T-helper 17 cell (primary cell): ENCODE data around the gene ZNF22. TPM values are rescaled to one million over a fixed set of nuclear protein-coding genes. Genes with fewer than 3 reads are reported as not detected.
A peak's percentile ranks its signal among the peaks of the same experiment; 100 is the strongest.

Experiments
- ATAC-seq: fragments of 150-1000 bp; cut with Tn5 transposase; 2 replicates; pipeline ENCODE4 v1.10.0; 2021; ENCODE audit warnings: mild to moderate bottlenecking, moderate library complexity
- DNase-seq, 3 donors: peaks; one replicate each; pipeline versions ENCODE4 v3.0.0 to v3.0.0-alpha.2; 2020 to 2021
- H3K9me3 ChIP-seq: one replicate; pipeline ENCODE4 v1.7.0; 2013; ENCODE audit warnings: low read length, mild to moderate bottlenecking; ENCODE audit not compliant: control insufficient read depth, poor library complexity, severe bottlenecking
- H3K27ac Mint-ChIP-seq: one replicate; pipeline ENCODE4 v1.8.0; 2022; ENCODE audit warnings: mild to moderate bottlenecking, moderate library complexity, mixed read lengths
- H3K27me3 Mint-ChIP-seq: one replicate; pipeline ENCODE4 v1.8.0; 2022; ENCODE audit warnings: mixed read lengths
- H3K36me3 Mint-ChIP-seq: one replicate; pipeline ENCODE4 v1.8.0; 2022; ENCODE audit warnings: low read depth, mixed read lengths
- H3K4me1 Mint-ChIP-seq: one replicate; pipeline ENCODE4 v1.8.0; 2022; ENCODE audit warnings: mild to moderate bottlenecking, mixed read lengths
- H3K4me3 Mint-ChIP-seq: one replicate; pipeline ENCODE4 v1.8.0; 2022; ENCODE audit warnings: mild to moderate bottlenecking, moderate library complexity, mixed read lengths
- total RNA-seq, 4 donors: library from RNA in 2 of 4; stranded (reverse) in 2 of 4; gene quantifications; one replicate each; pipeline ENCODE4 v1.2.3 and lab custom pipeline; 2022 to 2026

ZNF22 gene
- total RNA-seq, 2 donors from 2014 or later: 12.1 to 12.5 TPM

DNA sequence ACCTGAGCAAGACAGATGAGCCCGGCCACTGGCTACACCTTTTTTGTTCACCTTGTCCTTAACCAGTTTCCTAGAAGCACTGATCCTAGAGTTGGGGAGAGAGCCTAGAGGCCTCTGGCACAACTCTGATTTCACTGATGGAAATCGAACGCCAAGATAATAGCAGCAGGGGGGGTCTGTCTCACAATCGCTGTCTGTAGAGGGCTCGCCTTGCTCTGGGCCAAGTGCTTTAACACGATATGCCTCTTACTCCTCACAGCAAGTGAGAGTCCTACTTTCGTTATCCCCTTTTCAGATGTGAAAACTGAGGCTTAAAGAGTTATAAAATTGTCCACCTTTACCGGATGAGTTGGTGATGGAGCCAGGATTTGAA is 40.6 kb upstream of the ZNF22 start:
- ATAC-seq: no peak
- no peaks in the 10 kb centered on the region for H3K9me3 ChIP-seq
- Mint-ChIP-seq H3K27ac (no peak overlapping the region), H3K4me3 (peak overlapping the region; percentile 86), H3K36me3 (peaks cover 5% of the 10 kb centered on the region), H3K4me1 (peaks cover 11% of the 10 kb centered on the region), H3K27me3 (no peaks in the 10 kb centered on the region)
- DNase-seq: no peak

DNA sequence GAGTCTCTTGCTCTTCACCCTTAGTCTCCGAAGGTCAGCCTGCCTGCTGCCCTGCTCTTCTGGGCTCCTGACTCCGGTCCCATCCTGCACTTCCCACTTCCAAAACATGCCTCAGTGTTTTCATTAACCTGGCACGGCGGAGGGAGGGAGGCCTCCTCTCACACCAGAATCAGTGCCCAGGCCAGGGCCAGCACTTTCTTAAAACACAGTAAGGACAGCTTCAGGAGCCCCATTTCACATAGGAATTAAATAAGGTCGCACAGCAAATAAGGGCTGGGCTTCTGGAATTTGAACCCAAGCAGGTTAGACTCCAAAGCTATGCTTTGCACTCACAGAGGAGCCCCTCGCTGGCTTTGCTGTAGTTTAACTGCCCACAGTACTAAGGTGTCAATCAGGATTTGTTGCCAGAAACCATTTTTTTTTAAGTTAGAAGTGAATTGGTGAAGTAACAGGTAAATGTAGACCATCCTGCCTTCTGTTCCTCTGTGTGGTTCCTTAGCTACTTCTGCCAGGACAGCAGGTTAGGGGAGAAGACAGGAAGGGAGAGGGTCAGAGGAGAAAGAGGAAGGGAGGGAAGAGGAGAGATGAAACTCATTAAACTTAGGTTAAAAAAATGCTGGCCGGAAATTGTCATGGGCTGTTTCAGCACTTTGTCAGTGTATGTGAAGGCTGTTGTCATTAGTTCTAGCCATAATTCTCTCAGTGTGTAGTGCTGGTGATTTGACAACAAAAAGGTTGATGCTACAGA is 40.1 kb upstream of the ZNF22 start:
- Mint-ChIP-seq H3K4me3 (peak overlapping the region; percentile 86), H3K36me3 (peaks cover 5% of the 10 kb centered on the region), H3K27me3 (no peaks in the 10 kb centered on the region), H3K4me1 (peaks cover 11% of the 10 kb centered on the region), H3K27ac (no peak overlapping the region)
- no peak for ATAC-seq
- no peaks in the 10 kb centered on the region for H3K9me3 ChIP-seq
- no peak for DNase-seq

DNA sequence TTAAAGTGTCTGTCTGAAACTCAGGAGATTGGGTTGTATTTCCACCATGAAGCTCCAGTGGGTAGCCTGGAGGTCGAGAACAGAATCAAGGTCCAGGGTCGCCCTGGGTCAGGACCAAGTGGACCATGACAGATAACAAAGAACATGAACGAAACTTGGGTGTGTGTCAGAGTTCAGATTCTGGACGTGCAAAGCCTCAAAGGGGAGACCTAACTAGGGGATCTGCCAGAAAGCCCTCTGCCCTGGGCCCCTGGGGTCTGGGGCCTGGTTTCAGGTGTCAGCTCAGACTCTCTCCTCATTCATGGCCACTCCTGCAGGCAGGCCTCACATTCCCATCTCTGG is 39.5 kb upstream of the ZNF22 start:
- Mint-ChIP-seq H3K4me3 (no peak overlapping the region), H3K27ac (no peak overlapping the region), H3K36me3 (peaks cover 2% of the 10 kb centered on the region), H3K27me3 (no peaks in the 10 kb centered on the region), H3K4me1 (peaks cover 11% of the 10 kb centered on the region)
- ATAC-seq: no peak
- no peak for DNase-seq
- no peaks in the 10 kb centered on the region for H3K9me3 ChIP-seq

DNA sequence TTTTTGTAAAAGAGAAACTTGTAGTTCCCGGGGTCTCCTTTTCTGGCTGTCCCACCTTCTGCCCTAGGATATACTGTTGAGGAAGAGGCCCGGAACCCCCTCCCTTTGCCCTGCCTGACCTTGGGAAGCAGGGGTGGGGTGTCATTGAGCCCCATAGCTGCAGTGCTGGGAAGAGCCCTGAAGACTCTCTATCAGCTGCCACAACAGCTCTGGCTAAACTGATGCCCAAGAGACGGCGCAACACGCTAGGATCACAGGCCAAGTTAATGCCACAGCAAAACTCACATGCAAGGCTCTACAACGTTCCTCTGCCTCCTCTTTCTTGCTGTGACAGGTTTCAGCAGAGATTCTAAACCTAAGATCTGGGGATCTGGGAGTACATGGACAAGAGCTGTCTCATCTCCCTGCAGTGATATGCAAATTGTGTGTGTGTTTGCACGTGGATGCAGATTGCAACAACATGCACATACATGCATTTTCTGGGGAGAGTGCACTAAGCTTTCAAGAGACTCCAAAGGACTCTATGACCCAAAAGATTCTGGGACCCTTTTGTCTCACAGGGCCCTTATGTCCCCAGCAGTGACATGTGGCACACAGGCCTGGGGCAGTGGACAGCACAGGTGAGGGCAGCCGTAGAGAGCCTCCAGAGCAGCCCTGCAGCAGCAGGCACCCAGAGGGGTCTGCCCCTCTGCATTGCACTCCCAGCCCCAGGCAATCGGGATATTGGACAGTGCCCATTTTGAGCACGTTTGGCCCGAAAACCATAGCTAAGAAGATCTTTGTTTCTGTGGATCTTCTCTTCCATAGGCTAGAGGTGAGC is 38.6 kb upstream of the ZNF22 start:
- Mint-ChIP-seq H3K4me3 (no peak overlapping the region), H3K27me3 (no peaks in the 10 kb centered on the region), H3K4me1 (peaks cover 11% of the 10 kb centered on the region), H3K27ac (no peak overlapping the region), H3K36me3 (no peaks in the 10 kb centered on the region)
- no peaks in the 10 kb centered on the region for H3K9me3 ChIP-seq
- DNase-seq (no peak), ATAC-seq (no peak)

DNA sequence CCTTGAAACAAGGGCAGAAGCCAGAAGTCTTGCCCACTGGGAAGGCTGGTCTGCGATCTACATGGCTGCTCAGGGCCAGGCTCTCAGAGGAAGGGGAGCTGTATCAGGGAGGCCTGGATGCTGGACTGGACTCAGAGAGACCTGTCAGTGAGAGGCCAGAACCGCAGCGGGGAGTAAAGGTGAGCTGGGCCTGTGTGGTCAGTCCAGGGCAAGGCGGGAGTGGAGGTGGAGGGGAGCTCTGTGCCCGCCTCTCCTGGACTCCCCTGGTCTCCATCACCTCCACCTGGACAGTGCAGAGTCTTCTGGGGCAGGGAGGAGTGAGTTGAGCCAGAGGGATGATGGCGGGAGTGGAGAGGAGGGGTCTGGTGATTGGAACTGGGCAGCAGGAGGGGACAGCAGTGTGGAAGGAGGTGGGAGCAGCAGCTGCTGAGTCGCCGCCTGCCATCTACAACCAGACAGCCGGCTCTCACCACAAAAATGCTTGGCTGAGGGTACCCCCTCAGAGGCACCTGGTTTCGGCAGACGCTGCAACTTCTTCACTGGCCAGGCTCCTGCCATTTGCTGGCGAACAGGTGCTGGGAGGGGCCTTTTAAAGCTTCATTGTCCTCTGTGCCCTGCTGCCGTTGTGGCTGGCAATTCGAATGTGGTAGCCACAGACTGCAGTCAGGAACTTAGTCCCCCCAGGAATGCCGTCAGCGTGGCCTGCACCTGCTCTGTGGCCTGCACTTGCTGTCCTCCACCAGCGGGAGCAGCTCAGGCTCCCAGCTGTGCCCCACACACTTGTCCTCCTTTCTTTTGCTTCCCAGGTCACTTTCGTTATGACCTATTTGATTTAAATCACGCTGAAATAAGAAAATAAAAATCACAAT is 37.6 kb upstream of the ZNF22 start:
- Mint-ChIP-seq H3K36me3 (no peaks in the 10 kb centered on the region), H3K4me1 (peaks cover 15% of the 10 kb centered on the region), H3K27ac (no peak overlapping the region), H3K4me3 (no peak overlapping the region), H3K27me3 (no peaks in the 10 kb centered on the region)
- DNase-seq (no peak), ATAC-seq (no peak)
- no peaks in the 10 kb centered on the region for H3K9me3 ChIP-seq

DNA sequence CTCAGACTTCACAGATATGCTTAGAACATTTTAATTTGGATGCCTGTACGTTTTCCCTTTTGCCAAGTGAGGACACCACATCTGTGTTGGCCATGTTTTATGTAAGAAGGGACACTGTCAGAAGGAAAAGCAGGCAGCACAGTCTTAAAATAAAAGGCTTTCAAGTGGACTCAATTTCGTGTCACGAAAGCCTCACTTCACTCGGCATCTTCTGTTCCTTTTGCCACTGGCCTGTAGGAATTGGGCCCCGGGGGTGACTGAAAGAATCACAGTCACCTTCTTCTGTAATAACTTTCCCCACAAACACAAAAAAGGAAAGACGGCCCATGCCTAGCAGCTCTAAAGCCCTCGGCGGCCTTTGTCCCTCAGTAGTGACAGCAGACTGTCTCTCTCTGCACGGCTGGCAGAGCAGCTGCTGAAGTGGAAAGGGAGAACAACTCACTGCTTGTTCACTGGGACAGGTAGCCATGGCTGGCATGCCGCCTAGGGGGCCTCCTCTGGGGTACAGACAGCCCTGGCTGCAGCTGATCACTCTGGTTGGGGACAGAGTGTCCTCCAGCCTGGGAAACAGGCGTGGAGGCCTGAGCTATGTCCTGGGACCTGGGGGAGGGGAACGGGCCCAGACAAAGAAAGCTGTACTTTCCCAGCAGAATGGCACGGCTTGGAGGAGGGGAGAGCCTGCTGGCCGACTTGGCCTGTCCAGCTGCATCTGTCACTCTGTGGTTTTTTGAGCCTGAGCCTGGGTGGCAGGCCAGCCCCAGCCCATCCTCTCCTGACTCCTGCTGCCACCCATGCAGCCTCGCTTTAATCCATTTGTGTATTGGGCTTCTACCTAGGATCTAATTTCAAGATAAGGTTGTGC is 36.7 kb upstream of the ZNF22 start:
- ATAC-seq (no peak), DNase-seq (no peak)
- Mint-ChIP-seq H3K4me1 (peaks cover 17% of the 10 kb centered on the region), H3K4me3 (no peak overlapping the region), H3K27me3 (no peaks in the 10 kb centered on the region), H3K27ac (no peak overlapping the region), H3K36me3 (no peaks in the 10 kb centered on the region)
- H3K9me3 ChIP-seq: no peaks in the 10 kb centered on the region

DNA sequence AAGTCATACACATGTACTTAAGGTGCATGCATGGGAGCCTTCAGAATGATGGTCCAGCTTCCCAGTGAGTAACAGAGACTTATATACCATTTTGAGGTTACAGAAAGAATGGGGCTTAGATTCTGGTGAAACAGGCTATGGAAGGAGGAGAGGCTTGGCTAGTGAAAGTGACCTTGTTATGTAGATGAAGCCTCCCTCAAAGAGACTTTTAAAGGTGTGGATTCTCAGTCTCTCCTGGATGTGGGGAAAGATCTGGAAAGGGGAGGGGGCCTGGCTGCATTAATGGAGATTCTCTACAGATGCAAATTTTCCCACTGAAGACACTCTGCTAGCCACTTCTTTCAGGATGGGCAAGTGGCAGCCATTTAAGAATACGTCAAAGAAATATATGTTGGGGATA is 35.6 kb upstream of the ZNF22 start:
- Mint-ChIP-seq H3K4me1 (peaks cover 22% of the 10 kb centered on the region), H3K27ac (no peak overlapping the region), H3K27me3 (no peaks in the 10 kb centered on the region), H3K36me3 (no peaks in the 10 kb centered on the region), H3K4me3 (no peak overlapping the region)
- ATAC-seq (no peak), DNase-seq (no peak)
- H3K9me3 ChIP-seq: no peaks in the 10 kb centered on the region

DNA sequence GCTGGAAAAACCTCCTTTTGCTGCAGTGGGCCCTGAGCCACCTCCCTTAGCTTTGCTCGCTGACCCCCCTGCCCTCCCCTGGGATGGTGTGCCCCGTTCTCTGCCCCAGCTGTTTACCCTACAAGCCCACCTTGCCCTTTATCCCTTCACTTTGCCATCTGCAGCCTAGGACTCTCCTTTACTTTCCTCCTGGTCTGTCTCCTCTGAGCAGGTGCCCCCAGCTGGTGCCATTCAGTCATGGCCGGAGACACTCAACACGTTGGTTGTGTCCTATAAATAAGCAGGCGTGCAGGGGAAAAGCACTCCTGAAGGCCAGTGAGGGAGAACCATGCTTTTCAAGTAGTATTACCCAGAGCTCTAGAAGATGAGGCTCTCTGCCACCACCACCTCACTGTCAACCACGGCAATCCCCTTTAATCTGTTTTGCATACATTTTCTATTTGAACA is 35.0 kb upstream of the ZNF22 start:
- no peaks in the 10 kb centered on the region for H3K36me3 Mint-ChIP-seq
- no peak overlapping the region for H3K4me3 Mint-ChIP-seq
- H3K27ac Mint-ChIP-seq: no peak overlapping the region
- H3K9me3 ChIP-seq: no peaks in the 10 kb centered on the region
- no peak for DNase-seq
- H3K4me1 Mint-ChIP-seq: peaks cover 22% of the 10 kb centered on the region
- no peak for ATAC-seq
- H3K27me3 Mint-ChIP-seq: no peaks in the 10 kb centered on the region

DNA sequence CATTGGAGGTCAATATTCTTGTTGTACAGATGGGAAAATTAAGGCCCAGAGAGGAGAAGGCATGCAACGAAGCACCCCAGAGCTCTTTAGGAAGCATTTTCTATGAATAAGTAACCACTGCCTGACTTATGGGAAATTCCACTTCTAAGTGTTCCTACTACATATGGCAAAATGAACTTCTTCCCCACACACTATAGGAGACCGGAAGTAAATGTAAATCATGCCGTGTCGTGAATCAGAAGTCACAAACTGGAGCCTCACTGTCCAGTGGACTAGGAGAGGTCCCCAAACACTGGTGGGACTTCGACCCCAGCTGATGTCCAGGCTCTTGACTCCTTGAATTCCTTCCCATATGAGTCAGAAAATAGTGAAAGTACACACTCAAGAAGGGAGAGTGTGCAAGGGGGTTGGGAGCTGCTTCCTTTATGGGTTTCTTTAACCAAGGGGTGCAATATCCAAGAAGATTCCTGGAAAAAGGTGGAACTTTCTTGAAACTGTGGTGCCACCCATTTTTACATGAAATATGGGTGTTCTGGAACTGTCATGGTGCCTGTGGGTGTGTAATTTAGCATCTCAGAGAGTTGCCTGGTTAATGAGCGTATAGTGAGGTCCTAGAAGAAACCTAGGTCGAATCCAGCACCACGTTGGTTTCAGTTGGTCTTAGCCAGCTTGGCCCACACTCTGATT is 34.5 kb upstream of the ZNF22 start:
- Mint-ChIP-seq H3K4me1 (peaks cover 22% of the 10 kb centered on the region), H3K27ac (no peak overlapping the region), H3K4me3 (no peak overlapping the region), H3K36me3 (no peaks in the 10 kb centered on the region), H3K27me3 (no peaks in the 10 kb centered on the region)
- ATAC-seq (no peak), DNase-seq (no peak)
- H3K9me3 ChIP-seq: no peaks in the 10 kb centered on the region

DNA sequence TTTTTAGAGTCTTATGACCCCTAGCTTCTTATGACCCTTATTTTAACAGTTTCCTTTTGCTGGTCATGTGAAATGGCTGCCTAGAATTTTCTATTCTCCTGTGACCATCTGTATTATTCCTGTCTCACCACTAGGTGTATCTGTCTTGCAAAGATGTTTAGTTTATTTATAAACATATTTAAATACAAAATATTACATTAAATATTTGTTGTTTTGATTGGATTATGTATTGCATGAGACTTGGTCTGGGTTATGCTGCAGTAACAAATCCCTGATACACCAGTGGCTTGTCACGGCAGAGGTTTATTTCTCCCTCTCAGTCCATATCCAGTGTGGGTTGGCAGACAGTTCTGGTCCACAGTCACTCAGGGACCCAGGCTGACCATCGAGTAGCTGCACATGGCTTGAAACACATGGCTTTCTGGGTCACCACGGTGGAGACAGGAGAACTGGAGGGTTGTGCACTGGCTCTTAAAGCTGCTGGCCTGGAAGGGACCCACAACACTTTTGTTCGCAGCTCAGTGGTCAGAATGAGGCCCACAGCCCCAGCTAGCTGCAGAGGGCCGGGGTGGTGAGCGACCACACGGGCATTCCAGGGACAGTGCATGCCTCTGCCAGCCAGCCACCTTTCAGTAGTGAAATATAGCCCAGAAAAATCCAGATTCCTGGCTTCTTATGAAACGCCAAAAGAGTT is 33.8 kb upstream of the ZNF22 start:
- H3K36me3 Mint-ChIP-seq: no peaks in the 10 kb centered on the region
- no peak overlapping the region for H3K4me3 Mint-ChIP-seq
- no peak overlapping the region for H3K27ac Mint-ChIP-seq
- H3K4me1 Mint-ChIP-seq: peaks cover 22% of the 10 kb centered on the region
- DNase-seq (no peak), ATAC-seq (no peak)
- H3K9me3 ChIP-seq: no peaks in the 10 kb centered on the region
- no peaks in the 10 kb centered on the region for H3K27me3 Mint-ChIP-seq

DNA sequence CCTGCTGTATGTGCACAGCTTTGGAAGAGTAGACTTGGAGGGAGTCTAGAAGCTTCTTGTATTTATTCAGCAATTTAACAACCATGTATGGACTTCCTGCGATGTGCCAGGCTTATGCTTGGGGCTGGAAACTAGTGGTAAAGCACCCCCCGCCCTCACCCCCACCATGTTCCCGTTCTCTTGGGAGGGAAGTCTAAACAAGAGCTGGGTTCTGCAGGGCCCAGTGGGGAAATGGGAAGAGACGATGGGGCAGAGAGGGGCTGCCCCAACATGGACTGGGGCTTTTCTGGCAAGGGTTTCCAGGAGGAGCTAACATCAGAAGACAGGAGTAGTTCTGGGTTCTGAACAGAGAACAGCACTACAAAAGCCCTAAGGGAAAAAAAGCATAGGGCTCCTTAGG is 33.1 kb upstream of the ZNF22 start:
- H3K4me3 Mint-ChIP-seq: no peak overlapping the region
- H3K4me1 Mint-ChIP-seq: peaks cover 22% of the 10 kb centered on the region
- H3K9me3 ChIP-seq: no peaks in the 10 kb centered on the region
- H3K36me3 Mint-ChIP-seq: no peaks in the 10 kb centered on the region
- H3K27ac Mint-ChIP-seq: peak overlapping the region; percentile 49
- no peak for ATAC-seq
- no peak for DNase-seq
- H3K27me3 Mint-ChIP-seq: no peaks in the 10 kb centered on the region

DNA sequence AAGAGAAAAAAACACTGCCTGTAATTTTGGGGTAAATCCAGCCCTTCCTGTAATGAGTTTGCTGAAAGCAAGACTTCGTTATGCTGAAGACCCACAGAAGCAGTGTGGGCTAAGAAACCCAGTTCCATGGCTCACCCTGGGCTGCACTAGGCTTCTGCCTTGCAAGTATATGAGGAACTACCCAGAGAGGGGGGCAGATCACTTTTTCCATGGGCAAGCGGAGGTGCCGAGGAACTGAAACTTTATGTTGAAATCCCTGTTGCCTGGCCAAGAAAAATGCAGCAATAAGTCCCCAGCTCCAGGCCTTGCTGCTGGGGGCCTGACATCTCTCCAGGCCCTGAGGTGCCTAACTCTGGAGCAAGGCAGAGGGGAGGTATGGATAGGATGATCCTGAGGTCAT is 32.6 kb upstream of the ZNF22 start:
- ATAC-seq: peak; percentile 47
- Mint-ChIP-seq H3K27ac (peak overlapping the region; percentile 49), H3K4me1 (peaks cover 22% of the 10 kb centered on the region), H3K27me3 (no peaks in the 10 kb centered on the region), H3K36me3 (no peaks in the 10 kb centered on the region), H3K4me3 (peak overlapping the region; percentile 50)
- DNase-seq: no peak
- no peaks in the 10 kb centered on the region for H3K9me3 ChIP-seq
